ENCODE results near the gene PRKN. TPM values are rescaled to one million over a fixed set of nuclear protein-coding genes. Genes with fewer than 3 reads are reported as not detected.

PRKN gene
- total and polyA plus RNA-seq, 9 of the 15 experiments (the other 6 are each of a cell fraction or from before 2014, with no cell fraction given) = 0.03 to 0.96 (median 0.15) TPM; not detected in 2

DNA sequence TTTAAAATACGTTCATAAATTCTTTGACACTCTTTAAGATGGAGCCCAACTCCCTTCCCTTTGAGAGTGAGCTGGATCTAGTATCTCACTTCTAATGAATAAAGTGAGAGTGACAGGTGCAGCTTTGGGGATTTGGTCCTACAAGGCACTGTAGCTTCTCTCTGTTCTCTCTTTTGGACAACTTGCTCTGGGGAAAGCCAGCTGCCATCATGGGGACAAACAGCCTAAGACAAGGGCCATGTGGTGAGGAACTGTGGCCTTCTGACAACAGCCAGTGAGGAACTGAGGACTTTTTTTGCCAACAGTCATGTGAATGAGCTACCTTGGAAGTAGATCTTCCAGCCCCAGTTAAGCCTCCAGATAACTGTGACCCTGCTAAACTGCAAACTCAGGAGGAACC is 1180.9 kb downstream of the PRKN start:
- ATAC-seq = no peak
- Histone ChIP-seq H3K4me1 (replicated peaks in 1 of 2; ENCODE audit: control insufficient read depth in 2 of 2, insufficient read depth in 2 of 2, low read length in 2 of 2) (no peaks in the 10 kb centered on the region), H3K4me2 (ENCODE audit: insufficient read depth, low read length) (no peak overlapping the region), H3K79me2 (ENCODE audit: control insufficient read depth, insufficient read depth, low read length) (no peaks in the 10 kb centered on the region), H3K9me3 (replicated peaks; ENCODE audit: control insufficient read depth, insufficient read depth, low read depth, low read length) (no peaks in the 10 kb centered on the region), H3K4me3 (no peak overlapping the region), H4K20me1 (replicated peaks; ENCODE audit: control insufficient read depth, insufficient read depth, low read length) (no peaks in the 10 kb centered on the region), H3K9ac (ENCODE audit: insufficient read depth in 1 of 2, low read depth in 2 of 2, low read length in 2 of 2) (no peak overlapping the region), H3K9me1 (ENCODE audit: control insufficient read depth, insufficient read depth, low read length) (no peaks in the 10 kb centered on the region), H3K36me3 (ENCODE audit: control insufficient read depth, insufficient read depth, low read length) (no peaks in the 10 kb centered on the region), H2AFZ (ENCODE audit: low read depth, low read length) (no peak overlapping the region), H3K27ac (ENCODE audit: extremely low read depth, low read depth, low read length) (no peak overlapping the region), H3K27me3 (ENCODE audit: control insufficient read depth in 2 of 2, insufficient read depth in 2 of 2, low read length in 2 of 2) (peaks cover 0 to 4% of the 10 kb centered on the region in 2 experiments; a peak in 2 of 5 replicates)
- WGBS (ENCODE audit: insufficient coverage, low coverage, missing lambda C conversion rate) = 7% methylated on average over 1 of the region's 1 CpG
- intact Hi-C loops (cut with micrococcal nuclease) (no loop called here), in situ Hi-C loops (cut with MboI) (no loop called here)
- FAIRE-seq = no peak
- no peak for DNase-seq (ENCODE audit: extremely low read depth in 1 of 4, low spot score in 3 of 4)
- BruUV-seq (replicated peaks) = no TSS peak
- POLR2A ChIA-PET = interaction anchor here (1.0 to 1.2 kb wide), 2 partner anchors 9 to 24 kb away, joined by 4 to 5 read pairs; no protein-coding TSS in a partner anchor
- CTCF ChIA-PET (ENCODE audit: low intra/inter-chr PET ratio) = no interaction called here
- TF ChIP-seq ZC3H8 (IDR thresholded peaks at IDR 0.05) = no peak
- TF ChIP-seq, protein P1, sequence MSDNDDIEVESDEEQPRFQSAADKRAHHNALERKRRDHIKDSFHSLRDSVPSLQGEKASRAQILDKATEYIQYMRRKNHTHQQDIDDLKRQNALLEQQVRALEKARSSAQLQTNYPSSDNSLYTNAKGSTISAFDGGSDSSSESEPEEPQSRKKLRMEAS (CRISPR knock-in tag; IDR thresholded peaks at IDR 0.05) = no peak
- TF ChIP-seq, protein P2, sequence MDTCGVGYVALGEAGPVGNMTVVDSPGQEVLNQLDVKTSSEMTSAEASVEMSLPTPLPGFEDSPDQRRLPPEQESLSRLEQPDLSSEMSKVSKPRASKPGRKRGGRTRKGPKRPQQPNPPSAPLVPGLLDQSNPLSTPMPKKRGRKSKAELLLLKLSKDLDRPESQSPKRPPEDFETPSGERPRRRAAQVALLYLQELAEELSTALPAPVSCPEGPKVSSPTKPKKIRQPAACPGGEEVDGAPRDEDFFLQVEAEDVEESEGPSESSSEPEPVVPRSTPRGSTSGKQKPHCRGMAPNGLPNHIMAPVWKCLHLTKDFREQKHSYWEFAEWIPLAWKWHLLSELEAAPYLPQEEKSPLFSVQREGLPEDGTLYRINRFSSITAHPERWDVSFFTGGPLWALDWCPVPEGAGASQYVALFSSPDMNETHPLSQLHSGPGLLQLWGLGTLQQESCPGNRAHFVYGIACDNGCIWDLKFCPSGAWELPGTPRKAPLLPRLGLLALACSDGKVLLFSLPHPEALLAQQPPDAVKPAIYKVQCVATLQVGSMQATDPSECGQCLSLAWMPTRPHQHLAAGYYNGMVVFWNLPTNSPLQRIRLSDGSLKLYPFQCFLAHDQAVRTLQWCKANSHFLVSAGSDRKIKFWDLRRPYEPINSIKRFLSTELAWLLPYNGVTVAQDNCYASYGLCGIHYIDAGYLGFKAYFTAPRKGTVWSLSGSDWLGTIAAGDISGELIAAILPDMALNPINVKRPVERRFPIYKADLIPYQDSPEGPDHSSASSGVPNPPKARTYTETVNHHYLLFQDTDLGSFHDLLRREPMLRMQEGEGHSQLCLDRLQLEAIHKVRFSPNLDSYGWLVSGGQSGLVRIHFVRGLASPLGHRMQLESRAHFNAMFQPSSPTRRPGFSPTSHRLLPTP (IDR thresholded peaks at IDR 0.05; ENCODE audit: borderline replicate concordance, extremely low read depth, insufficient read length) = no peak
- TF ChIP-seq, protein P3, sequence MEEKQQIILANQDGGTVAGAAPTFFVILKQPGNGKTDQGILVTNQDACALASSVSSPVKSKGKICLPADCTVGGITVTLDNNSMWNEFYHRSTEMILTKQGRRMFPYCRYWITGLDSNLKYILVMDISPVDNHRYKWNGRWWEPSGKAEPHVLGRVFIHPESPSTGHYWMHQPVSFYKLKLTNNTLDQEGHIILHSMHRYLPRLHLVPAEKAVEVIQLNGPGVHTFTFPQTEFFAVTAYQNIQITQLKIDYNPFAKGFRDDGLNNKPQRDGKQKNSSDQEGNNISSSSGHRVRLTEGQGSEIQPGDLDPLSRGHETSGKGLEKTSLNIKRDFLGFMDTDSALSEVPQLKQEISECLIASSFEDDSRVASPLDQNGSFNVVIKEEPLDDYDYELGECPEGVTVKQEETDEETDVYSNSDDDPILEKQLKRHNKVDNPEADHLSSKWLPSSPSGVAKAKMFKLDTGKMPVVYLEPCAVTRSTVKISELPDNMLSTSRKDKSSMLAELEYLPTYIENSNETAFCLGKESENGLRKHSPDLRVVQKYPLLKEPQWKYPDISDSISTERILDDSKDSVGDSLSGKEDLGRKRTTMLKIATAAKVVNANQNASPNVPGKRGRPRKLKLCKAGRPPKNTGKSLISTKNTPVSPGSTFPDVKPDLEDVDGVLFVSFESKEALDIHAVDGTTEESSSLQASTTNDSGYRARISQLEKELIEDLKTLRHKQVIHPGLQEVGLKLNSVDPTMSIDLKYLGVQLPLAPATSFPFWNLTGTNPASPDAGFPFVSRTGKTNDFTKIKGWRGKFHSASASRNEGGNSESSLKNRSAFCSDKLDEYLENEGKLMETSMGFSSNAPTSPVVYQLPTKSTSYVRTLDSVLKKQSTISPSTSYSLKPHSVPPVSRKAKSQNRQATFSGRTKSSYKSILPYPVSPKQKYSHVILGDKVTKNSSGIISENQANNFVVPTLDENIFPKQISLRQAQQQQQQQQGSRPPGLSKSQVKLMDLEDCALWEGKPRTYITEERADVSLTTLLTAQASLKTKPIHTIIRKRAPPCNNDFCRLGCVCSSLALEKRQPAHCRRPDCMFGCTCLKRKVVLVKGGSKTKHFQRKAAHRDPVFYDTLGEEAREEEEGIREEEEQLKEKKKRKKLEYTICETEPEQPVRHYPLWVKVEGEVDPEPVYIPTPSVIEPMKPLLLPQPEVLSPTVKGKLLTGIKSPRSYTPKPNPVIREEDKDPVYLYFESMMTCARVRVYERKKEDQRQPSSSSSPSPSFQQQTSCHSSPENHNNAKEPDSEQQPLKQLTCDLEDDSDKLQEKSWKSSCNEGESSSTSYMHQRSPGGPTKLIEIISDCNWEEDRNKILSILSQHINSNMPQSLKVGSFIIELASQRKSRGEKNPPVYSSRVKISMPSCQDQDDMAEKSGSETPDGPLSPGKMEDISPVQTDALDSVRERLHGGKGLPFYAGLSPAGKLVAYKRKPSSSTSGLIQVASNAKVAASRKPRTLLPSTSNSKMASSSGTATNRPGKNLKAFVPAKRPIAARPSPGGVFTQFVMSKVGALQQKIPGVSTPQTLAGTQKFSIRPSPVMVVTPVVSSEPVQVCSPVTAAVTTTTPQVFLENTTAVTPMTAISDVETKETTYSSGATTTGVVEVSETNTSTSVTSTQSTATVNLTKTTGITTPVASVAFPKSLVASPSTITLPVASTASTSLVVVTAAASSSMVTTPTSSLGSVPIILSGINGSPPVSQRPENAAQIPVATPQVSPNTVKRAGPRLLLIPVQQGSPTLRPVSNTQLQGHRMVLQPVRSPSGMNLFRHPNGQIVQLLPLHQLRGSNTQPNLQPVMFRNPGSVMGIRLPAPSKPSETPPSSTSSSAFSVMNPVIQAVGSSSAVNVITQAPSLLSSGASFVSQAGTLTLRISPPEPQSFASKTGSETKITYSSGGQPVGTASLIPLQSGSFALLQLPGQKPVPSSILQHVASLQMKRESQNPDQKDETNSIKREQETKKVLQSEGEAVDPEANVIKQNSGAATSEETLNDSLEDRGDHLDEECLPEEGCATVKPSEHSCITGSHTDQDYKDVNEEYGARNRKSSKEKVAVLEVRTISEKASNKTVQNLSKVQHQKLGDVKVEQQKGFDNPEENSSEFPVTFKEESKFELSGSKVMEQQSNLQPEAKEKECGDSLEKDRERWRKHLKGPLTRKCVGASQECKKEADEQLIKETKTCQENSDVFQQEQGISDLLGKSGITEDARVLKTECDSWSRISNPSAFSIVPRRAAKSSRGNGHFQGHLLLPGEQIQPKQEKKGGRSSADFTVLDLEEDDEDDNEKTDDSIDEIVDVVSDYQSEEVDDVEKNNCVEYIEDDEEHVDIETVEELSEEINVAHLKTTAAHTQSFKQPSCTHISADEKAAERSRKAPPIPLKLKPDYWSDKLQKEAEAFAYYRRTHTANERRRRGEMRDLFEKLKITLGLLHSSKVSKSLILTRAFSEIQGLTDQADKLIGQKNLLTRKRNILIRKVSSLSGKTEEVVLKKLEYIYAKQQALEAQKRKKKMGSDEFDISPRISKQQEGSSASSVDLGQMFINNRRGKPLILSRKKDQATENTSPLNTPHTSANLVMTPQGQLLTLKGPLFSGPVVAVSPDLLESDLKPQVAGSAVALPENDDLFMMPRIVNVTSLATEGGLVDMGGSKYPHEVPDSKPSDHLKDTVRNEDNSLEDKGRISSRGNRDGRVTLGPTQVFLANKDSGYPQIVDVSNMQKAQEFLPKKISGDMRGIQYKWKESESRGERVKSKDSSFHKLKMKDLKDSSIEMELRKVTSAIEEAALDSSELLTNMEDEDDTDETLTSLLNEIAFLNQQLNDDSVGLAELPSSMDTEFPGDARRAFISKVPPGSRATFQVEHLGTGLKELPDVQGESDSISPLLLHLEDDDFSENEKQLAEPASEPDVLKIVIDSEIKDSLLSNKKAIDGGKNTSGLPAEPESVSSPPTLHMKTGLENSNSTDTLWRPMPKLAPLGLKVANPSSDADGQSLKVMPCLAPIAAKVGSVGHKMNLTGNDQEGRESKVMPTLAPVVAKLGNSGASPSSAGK (IDR thresholded peaks at IDR 0.05) = no peak
- TF ChIP-seq RBM34 (IDR thresholded peaks at IDR 0.05; ENCODE audit: borderline replicate concordance, insufficient read depth, low read length) = no peak
- no peak for TF ChIP-seq NFRKB (IDR thresholded peaks at IDR 0.05; ENCODE audit: low read depth)
- TF ChIP-seq NCOA4 (IDR thresholded peaks at IDR 0.05; ENCODE audit: partially characterized antibody) = no peak
- no peak for TF ChIP-seq DPF2 (IDR thresholded peaks at IDR 0.05)
